GM21367 (cell line): ENCODE data around the gene LCN6.
"Not testable (repeated sequence)": the region's sequence is repeated elsewhere in the genome, so short reads cannot be mapped to it uniquely, and the experiment has no call there.

Experiments used
- ATAC-seq: cut with Tn5 transposase; IDR thresholded peaks from one replicate; pipeline ENCODE4 v1.9.1; 2021; ENCODE audit not compliant: unreplicated experiment

The LCN6 gene

GRCh38 chr9:136784249-136784996 lies 36.1 kb upstream of the LCN6 start:
- no peak for ATAC-seq

DNA sequence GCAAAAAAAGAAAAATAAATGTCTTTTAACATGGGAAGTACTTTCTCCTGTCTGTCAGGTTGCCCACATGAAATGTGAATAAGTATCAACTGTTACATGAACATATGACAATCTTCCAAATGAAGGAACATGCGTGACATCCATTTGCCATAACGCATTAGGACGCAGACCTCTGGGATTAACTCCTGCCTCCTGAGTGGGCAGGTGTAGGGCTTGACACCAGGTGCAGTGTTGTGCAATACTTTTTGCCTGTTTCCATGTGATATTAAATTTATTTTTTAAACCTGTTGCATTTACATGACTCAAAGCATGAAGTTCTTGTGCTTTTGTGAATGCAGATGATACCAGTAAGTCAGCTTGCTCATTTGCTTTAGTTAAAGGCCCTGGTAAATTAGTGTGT lies 34.1 kb upstream of the LCN6 start:
- no peak for ATAC-seq

- no peak for ATAC-seq
Measured at GRCh38 chr9:136779808-136780207, 31.5 kb upstream of the LCN6 start.

DNA sequence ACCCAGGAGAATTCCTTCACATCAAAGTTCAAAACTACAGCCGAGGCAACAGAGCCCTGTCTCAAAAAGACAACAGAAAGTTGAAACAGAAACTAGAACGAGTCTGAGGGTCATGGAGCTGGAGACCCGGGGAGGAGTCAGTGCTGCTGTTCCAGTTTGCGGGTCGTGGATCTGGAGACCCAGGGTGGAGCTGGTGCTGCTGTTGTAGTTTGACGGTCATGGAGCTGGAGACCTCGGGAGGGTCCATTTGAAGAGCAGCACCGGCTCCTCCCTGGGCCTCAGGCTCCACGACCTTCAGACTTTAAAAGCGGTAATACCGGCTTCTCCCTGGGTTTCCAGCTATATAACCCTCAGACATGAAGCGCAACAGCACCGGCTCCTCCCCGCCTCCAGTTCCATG lies 29.0 kb upstream of the LCN6 start:
- ATAC-seq = no peak

DNA sequence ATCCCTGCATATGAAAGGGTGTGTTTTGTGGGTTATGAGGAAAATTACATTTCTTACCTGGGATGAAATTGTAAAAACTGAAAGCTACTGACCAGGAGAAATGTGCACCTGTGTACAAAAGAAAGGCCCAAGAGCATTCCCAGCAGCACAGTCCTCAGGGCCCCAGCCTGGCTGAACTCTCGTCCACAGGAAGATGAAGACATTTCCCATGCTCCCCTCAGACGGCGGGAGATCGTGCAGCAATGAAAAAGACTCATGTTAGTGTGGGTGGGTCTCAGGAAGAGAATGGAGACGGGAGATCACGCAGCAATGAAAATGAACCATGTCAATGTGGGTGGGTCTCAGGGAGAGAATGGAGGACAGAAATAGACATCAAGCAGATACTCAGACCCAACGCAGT lies 28.6 kb upstream of the LCN6 start:
- no peak for ATAC-seq

GRCh38 chr9:136775191-136775590 lies 26.9 kb upstream of the LCN6 start:
- no peak for ATAC-seq

DNA sequence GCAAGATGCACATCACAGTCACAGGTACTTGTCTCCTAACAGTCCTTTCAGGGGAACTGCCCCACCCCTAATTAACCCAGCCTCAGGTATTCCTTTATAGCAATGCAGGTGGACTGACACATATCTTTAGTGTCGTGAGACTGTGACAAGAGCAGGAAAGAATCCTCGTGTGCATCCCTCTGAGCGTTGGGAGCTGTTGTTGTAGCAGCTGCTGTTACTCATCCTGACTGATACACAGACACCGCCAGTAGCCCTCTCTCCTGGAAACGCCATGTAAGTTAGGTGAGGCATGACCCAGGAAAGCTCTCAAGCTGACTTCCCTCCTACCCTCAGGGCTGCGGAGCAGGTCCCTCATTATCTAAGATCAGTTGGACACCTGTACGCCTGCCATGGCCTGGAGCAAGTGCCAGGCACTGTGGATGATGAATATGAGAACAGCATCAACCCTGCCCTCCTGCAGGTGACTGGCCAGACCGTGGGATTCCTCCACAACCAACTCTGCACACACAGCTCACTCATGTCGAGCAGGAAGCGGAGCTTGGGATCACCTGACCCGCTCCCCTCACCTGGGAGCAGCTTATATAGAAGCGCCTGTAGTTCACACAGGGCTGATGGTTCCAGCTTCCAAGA lies 26.2 kb upstream of the LCN6 start:
- no peak for ATAC-seq

DNA sequence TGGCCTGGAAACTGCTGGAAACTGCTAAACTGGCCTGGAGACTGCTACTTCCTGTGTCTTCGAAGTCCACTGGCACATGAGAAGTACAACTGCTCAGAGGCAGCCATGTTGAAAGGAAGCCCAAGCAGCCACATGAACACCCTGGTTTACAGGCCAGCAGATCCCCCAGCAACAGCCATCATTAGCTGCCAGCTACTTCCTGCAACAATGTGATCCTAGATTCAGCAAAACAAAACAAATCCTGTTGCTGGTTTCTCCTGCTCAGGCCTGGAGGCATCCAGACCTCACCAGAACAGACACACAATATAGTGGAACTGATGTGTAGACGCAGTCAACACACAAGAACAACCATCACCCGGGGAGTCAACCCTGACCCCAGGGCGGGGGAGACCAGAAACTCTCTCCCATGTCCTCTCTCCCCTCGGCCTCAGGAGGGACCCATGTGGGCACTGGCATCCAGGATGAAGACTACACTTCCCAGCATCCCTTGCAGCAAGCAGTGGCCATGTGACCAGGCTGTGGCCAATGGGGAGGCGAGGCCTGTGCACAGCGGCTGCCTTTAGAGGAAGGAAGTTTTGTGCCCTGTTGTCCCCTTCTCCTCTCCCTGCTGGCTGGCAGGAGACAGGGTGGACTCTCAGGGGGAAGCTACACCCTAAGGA lies 25.2 kb upstream of the LCN6 start:
- ATAC-seq = no peak

GRCh38 chr9:136771907-136772415 lies 23.6 kb upstream of the LCN6 start:
- ATAC-seq = no peak

GRCh38 chr9:136769710-136770191 lies 21.4 kb upstream of the LCN6 start:
- ATAC-seq = no peak

DNA sequence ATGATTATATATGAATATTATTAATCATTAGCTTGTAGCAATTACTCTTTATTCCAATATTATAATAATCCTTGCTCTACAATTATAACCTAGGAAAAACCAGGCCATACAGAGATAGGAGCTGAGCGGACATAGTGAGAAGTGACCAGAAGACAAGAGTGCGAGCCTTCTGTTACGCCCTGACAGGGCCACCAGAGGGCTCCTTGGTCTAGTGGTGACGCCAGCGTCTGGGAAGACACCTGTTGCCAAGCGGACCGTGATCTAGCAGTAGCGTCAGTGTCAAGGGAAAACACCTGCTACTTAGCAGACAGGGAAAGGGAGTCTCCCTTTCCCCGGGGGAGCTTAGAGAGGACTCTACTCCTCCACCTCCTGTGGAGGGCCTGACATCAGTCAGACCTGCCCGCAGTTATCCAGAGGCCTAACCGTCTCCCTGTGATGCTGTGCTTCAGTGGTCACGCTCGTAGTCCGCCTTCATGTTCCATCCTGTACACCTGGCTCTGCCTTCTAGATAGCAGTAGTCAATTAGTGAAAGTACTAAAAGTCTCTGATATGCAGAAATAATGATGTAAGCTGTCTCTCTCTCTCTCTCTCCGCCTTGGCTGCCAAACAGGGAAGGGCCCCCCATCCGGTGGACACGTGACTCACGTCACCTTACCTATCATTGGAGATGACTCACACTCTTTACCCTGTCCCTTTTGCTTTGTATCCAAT lies 18.2 kb upstream of the LCN6 start:
- ATAC-seq = not testable (repeated sequence)

- not testable (repeated sequence) for ATAC-seq
Measured at GRCh38 chr9:136765745-136766409, 17.6 kb upstream of the LCN6 start.

GRCh38 chr9:136765041-136765440 lies 16.7 kb upstream of the LCN6 start:
- ATAC-seq = no peak

DNA sequence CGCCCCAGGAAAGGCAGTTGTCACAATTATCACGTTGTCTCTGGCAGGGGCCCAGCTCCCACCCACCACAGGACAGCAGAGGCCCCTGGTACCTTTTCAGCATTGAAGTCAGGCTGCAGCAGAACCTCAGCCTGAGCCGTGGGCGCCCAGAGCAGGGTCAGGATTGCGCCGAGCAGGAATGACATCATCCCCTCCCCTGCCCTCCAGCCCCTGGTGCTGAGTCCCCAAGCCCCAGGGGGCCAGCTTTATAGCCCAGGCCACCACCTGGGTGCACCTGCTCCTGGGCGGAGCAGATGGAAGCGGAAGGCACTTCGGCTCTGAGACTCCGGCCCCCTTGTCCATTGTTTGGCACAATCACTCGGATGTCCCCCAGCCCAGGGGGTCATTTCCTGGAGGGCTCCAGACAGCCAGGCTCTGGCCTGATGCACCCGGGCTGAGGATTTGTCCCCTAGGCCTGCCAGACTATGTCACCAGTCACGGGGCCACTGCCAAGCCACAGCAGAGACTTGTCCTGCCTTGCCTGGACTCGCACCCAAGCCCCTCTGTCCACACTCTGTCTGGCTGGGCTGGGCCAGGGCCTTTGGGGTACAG lies 16.1 kb upstream of the LCN6 start, which contains the start of gene LCN15:
TSS of gene LCN15 (minus strand) at position 218 of the 591 bp plus-strand sequence. CDS start at position 188, 30 bp downstream.
- ATAC-seq = no peak

DNA sequence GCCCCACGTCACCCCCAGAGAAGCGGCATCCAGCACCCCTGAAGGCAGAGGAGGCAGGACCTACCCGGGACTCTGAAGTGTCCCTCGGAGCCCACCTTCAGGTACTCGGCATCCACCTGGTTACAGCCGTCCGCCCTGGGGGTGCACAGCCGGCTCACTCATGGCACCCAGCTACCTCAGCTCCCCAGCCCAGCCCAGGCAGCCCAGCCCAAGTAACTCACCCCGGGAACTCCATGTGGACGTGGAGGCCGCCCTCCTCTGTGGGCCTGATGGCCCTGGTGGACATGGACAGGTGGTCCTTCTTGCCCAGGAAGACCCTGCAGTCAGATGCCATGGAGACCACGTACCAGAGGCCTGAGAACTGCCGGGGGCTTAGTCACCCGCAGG lies 15.3 kb upstream of the LCN6 start:
- no peak for ATAC-seq

DNA sequence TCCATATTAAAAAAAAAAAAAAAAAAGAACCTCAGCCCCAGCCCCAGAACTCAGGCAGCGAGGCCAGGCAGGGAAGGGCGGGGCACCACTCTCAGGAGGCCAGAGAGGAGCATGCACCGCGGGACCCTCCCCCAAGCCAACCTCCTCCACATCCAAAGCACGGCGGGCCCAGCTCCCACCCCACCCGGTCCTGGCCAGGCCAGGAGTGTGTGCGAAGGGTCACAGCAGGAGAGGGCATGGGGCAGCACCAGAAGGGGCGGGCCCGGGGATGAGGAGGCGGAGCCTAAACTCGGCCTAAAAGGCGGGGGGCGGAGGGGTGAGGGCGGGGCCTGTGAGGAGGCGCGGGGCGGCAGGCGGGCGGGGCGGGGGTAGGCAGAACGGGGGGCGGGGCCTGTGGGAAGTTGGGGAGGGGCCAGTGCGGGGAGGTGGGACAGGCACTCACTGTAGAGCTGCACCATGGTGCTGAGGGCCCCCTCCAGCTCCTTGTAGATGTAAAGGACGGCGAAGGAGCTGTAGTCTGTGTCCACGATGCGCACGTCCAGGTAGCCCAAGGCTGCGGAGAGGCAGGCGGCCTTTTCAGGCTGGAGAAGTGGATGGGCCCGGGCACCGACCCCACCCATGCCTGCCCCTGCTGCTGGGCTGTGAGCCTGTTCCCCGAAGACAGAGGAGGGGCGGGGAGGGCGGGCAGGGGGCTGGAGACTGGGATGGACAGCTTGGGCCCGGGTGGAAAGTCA lies 14.8 kb upstream of the LCN6 start:
- no peak for ATAC-seq

DNA sequence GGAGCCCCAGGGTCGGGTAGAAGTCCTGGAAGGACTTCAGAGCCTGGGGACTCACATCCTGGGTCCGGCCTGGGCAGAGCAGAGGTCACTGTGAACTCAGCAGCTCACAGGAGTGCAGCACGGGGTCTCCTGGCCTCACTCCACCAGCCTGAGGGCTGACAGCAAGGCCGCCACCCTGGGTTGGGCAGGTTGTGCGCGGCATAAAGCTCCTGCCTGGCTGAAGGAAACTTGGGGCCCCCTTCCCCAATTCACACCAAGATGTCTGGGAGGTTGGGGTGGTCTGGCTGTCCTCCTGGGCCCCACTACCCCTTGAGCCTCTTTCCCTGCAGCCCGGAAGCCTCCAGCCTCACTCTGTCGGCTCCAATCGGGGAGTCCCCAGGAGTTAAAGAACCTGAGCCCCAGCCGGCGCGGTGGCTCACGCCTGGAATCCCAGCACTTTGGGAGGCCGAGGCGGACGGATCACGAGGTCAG lies 13.9 kb upstream of the LCN6 start:
- ATAC-seq = no peak

GRCh38 chr9:136761545-136761981 lies 13.2 kb upstream of the LCN6 start:
- no peak for ATAC-seq

DNA sequence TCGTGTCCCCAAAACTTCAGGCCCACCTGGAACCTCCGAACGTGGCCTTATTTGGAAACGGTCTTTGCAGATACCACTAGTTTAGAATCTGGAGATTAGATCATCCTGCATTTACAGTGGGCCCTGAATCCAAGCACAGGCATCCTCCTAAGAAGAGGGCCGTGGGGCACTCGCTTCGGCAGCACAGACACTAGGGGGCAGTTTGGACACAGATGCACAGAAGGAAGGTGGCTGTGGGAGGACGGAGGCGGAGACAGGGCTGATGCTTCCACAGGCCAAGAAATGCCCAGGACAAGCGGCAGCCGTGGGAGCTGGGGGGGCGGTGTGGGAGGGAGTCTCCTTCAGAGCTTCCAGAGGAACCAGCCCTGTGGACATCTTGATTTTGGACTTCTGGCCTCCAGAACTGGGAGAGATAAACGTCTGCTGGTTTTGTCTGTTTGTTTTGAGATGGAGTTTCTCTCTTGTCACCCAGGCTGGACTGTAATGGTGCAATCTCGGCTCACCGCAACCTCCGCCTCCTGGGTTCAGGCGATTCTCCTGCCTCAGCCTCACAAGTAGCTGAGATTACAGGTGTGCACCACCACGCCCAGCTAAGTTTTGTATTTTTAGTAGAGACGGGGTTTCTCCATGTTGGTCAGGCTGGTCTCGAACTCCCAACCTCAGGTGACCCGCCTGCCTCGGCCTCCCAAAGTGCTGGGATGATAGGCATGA lies 12.7 kb upstream of the LCN6 start:
- ATAC-seq = not testable (repeated sequence)
